HG03378 (cell line): ENCODE data around the gene PTGS1.
"Not testable (repeated sequence)": the region's sequence is repeated elsewhere in the genome, so short reads cannot be mapped to it uniquely, and the experiment has no call there.

Experiments used
- ATAC-seq: cut with Tn5 transposase; IDR thresholded peaks from one replicate; pipeline ENCODE4 v1.9.1; 2021; ENCODE audit warnings: mild to moderate bottlenecking, moderate library complexity; ENCODE audit not compliant: unreplicated experiment

PTGS1 gene

DNA sequence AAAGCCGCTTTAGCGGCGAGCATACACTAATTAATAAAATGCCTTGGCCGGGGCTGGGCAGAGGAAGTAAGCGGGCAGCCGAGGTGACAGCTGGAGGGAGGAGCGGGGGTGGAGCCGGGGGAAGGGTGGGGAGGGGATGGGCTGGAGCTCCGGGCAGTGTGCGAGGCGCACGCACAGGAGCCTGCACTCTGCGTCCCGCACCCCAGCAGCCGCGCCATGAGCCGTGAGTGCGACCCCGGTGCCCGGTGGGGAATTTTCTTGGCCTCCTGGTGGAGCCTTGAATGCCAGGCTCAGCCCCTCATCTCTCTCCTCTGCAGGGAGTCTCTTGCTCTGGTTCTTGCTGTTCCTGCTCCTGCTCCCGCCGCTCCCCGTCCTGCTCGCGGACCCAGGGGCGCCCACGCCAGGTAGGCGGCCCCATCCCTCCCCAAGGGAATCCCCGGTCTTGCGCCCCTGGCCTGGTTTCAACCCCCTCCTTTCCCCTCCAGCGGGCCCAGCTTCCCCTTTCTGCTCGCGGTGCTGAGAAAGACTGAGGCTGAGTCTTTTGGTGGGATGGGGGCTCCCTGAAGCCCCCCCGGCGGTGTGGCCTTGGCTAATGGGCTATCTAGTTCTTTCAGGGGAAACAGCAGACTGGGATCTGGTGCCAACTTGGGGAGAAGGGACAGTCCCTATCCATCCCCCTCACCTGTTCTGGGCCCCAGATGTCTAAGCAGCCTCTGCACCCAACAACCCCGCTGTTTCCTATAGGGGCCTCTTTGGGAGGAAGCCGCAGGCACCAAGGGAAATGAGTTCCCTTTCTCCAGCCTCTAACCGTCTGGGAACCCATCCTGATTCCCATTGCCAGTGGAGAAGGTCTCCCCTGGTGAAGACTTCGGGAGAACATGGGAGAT is at the start of gene PTGS1:
PTGS1 (plus strand) TSS at position 156 of the 887 bp plus-strand sequence; CDS start at position 217, 61 bp downstream.
- peak; percentile 39 for ATAC-seq

DNA sequence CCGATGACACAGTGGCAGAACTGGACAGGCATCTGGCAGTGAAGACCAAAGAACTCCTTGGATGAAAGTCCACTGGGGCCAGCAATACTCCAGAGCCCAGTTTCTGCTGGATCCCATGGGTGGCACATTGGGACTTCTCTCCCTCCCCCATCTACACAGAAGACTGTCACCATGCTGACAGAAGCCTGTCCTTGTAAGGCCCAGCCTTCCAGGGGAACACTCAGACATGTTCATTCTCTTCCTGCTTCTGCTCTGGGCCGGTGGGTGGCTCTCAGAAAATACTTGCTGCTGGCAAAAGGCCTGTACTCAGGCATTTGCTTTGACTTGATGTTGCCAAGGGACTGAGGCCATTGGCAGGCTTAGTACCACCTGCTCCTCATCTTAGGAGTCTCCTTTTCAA is 48.3 kb upstream of the PTGS1 start:
- ATAC-seq, result no peak

DNA sequence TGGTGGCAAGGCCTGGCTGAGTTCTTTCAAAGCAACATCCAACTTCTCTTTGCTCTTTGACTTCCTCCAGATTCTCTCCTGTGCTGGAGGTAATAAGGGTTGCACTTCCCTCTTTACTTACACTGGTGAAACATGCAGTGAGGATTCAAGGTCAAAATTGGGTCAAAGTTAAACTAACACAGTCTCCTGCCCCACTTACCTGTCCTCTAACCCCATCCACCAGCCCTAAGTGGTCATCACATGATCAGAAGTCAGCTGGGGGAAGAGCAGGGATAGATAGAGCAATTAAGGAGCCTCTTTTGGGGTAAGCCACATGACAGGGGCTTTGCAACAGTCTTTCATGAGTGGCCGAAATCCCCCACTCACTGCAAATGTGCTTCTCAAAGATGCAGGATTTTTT is 46.2 kb upstream of the PTGS1 start:
- ATAC-seq, result not testable (repeated sequence)

DNA sequence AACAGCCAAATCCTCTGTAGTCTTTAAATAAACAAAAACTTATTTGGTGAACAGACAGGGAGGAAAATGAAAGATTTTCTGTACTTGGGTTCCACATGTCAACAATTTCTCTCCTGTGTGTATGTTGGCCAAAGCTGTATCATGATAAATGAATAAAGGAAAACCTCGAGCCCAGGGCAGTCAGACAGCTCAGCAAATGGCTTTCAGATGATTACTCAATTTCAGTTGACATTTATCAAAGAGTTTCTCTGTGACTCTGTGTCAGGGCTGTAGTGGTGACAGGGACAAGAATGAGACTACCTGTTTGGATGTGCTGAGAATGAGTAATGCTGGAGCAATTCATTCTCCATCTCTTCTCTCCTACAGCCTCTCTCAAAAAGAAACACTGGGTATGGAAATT is 45.7 kb upstream of the PTGS1 start:
- ATAC-seq, result no peak

DNA sequence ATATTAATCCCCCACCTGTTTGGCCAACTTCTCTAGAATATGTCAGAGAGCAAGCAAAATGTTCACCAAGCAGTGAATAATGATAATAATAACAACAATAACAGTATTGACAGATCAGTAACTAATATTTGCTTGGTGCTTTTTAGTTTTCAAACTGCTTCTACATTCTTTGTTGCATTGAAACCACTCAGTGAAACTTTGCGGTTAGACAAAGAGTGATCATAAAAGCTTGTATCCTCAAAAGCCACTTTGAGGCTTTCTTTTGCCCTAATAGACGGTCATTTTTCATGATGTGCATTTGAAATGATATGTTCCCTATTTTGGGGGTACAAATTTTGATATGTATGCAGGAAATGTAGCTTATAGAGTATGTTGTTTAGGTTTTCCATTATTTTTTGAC is 43.6 kb upstream of the PTGS1 start:
- ATAC-seq, result no peak

DNA sequence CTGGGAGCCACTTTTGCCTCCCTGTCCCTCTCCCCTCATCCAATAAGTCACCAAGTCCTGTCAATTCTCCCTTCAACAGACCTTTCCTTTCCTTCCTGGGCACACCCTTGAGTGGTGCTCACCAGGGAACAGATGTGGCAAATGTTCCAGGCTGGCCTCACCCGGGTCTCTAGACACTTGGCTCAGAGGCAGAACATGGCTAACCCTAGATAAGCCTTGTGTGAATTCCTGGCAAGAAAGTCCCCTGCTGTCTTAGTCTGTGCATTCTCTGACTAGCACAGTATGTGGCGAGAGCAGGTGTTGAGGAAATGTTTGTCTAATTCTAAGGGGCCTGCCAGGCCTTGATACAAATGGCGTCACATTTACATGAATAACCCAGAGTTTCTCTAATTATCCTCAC is 41.2 kb upstream of the PTGS1 start:
- no peak for ATAC-seq

DNA sequence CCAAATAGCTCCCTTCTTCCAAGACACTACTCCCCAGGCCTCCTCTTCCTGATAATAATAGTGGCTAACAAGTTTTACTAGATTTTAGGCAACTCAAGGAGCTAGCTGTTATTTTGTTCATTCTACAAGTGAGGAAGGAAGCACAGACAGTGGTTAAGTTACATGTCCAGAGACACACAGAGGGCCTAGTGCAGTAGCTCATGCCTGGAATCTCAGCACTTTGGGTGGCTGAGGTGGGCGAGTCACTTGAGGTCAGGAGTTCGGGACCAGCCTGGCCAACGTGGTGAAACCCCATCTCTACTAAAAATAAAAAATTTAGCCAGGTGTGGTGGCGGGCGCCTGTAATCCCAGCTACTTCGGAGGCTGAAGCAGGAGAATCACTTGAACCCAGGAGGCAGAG is 40.4 kb upstream of the PTGS1 start:
- not testable (repeated sequence) for ATAC-seq

DNA sequence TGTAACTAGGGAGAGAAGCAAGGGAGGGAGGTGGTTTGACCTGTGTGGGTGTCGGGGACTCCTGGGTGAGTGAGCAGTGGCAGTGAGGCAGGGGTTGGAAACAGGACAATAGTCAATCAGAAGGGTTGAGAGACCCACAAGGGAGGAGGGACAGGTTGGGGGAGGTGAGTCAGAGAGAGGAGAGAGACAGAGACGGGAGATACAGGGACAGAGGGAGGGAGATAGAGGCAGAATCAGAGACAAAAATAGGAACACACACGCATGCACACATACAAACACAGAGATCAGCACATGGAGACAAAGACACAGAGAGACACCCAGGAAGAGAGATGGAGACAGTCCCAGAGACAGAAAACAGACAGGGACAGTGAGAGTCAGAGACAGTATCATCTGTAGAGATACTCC is 39.3 kb upstream of the PTGS1 start:
- ATAC-seq, result no peak

DNA sequence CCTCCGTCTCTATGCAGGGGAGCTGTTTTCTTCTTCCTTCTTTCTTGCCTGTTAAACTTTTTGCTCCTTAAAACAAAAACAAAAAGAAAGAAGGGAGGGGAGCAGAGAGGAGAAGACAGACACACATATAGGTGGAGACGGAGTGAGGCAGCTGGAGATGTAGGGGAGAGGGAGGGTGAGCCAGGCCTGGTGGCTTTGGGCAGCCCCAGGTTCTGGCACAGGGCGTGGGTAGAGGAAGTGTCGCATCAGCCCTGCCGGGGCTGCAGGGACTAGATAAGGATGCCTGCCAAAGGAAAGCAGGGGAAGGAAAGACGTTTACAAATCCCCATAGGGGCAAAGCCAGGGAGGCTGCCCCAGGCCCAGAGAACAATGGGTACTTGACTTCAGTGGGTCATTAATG is 38.7 kb upstream of the PTGS1 start:
- no peak for ATAC-seq

DNA sequence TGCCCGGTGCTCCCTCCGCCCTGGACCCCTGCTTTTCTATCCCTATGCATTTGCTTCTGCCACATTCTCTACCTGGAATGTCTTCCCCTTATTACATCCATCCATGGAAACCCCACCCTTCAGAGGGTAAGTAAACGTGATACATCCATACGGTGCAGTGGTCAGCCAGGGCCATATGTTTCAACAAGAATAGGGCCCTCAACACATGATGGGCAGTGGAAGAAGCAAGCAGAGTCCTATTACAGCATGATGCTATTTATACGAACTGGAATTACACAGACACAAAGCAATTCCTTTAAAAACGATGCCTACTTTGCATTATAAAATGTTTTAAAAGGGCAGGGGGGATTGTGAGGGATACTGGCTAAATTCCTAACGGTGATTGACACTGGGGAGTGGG is 38.2 kb upstream of the PTGS1 start:
- no peak for ATAC-seq

DNA sequence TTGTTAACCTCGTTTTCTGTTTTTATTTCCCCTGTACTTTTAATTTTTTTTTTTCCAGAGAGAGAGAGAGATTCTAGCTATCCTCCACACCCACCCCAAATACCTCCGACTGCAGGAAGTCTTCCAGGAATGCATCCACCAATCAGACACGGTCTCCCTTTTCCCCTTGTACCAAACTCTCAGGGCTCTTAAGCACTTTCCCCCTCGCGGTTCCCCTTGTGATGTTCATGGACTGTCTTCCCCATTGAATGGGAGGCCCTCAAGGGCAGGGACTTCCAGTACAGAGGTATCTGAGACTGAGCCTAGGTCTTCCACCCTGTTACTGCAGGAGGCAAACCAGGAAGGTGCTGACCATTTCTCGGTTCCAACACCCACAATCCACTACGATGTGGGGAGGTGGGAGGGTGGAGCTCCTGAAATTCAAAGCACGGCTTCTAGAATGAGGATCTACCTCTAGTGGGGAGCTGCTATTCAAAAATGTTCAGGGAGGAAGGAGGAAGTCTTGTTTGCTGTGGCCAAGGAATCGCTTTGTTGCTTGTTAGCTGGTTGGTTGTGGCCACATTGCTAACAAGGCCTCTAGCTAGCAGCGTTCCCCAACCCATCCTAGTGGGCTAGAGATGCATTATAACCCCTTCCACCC is 37.5 kb upstream of the PTGS1 start:
- ATAC-seq, result no peak

DNA sequence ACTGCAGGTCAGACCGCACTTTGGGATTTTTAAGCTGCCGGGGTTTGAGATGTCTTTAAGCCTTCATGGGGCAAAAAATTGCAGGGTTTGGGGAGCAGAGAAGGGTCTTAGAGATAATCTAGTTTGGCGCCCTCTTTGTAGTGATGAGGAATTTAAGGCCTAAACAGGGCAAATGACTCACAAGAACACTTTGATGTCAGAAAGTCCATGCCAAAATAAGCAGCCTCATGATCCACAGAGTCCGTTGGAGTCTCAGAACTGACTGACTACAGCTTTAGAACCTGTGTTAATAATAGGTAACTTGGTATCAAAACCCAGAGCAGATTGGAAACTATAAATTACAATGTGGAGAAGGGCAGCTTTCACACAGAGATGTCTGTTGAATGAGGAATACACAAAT is 35.9 kb upstream of the PTGS1 start:
- ATAC-seq, result no peak

DNA sequence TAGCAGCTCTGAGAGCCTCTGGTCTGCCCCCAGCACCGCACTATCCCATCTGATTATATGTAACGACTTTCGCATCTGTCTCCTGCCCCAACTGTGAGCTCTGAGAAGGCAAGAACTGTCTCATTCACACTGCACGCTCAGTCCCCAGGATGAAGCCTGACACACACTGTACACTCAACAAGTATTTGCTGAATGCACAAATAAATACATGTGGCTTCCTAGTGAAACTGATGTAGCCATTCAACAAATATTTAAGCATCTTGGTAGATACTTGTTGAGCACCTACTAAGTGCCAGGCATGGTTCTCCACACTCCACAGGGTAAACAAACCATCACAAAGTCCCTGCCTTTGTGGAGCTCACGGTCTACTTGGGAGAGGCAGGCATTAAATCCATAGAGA is 34.6 kb upstream of the PTGS1 start:
- ATAC-seq, result no peak

DNA sequence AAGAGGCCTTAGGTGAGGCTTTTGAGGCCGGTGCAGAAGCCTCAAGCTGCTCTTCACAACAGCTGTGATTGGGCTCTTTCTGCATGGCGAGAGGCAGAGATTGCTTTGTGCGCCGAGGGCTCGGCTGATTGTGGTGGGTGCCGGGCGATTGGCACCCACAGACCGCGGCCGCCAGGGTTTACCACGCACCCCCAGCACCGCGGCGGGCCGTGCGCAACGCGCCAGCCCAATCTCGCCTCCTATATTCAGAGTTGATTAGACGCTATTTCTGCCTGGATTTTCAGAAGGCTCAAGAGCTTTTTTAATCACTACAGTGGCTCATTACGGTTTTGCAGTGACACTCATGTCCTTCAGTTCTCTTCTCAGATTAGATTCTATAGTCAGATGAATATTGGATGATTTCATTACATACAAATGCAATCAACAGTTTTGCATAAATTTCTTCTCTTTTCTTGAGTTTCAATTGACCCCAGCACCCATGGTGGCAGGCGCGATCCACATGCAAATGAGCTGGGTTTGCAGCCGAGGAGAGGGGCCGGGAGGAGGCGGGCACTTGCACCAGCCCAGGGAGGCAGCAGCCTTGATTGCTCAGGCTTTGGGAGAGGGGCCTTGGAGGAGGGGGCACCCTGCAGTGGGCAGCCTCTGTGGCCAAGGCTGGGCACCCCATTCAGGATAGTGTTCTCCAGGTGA is 33.8 kb upstream of the PTGS1 start:
- ATAC-seq, result no peak

DNA sequence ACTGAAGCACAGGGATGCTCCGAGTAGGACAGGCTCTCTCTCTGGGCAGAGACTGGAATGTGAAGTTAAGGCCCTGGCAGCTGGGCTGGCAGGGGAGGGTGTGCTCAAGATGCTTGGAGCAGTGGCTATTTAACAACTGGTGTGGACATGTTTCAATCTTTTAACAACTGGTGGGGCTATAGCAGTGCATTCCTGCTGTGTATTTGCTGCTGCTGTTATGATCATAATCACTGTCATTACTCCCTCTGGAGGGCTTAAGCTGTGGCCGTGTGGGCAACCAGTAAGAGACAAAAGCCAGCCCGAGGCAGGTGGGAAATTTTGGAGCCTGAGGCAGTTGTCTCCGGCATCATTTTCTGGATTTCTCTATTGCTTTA is 33.3 kb upstream of the PTGS1 start:
- no peak for ATAC-seq

DNA sequence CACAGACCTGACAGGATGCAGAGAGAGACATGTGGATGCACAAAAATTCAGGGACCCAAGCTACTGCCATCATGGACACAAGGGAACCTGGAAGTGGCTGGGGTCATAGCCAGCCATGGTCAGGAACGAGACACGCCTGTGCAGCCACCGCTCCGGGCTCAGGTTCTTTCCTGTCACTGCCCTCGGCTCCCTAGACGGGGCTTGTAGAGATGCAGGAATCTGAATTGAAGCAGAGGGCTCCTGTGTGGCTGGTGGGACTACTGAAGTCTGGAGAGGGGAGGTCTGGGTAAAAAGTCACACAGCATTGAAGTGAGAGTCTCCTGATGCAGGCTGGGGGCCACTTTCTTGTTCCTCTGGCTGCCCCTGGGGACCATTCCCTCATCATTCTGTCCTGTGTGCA is 32.3 kb upstream of the PTGS1 start:
- no peak for ATAC-seq

DNA sequence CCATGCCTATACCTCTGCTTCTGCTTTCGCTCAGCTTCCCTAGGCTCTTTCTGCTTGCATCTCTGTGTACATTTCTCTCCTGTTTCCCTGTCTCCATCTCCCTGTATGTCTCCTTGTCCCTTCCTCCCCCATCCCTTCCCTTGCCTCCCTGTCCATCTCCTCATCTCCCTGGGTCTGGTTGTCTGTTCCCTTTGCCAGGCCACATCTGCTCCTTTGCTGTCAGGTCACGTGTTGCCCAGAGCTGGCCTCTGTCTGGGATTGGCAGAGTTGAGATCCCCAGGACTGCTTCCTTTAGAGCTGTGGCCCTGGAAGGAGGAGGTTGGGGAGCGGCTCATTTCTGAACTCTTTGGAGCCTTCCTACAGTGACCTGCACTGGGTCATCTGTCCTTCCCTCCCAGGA is 31.8 kb upstream of the PTGS1 start:
- no peak for ATAC-seq

DNA sequence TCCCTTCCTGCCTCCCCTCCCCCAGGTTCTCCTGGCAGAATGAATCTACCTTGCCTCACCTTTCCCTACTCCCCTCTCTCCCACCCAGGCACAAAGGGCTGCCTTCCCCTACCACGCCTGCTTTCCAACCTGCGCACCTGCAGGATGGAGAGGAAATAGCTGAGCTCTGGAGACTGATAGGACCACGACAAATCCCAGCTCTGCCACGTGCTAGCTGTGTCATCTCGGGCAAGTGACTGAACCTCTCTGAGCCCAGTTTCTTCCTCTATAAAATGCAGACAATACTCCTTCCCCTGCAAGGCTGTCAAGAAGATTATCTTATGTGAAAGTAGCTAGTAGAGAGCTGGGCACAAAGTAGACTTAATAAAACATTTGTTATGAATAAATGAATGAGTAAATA is 31.2 kb upstream of the PTGS1 start:
- no peak for ATAC-seq

DNA sequence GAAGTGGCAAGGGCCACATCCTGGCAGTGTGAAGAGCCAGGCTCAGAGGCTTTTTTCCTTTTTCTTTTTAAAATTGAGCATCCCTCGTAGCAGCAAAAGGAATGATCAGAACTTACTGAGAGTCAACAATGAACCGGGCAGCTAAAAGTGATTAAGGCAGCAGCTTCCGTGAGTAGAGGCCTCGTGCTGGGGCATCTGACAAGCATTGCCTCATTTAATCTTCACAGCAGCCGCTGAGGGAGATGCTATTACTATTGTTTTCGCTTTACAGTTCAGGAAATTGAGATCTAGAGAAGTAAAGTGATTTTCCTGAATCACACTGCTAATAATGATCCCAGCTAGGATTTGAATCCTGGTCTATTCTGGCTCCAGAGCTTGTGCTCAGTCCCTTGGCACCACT is 30.7 kb upstream of the PTGS1 start:
- ATAC-seq, result no peak

DNA sequence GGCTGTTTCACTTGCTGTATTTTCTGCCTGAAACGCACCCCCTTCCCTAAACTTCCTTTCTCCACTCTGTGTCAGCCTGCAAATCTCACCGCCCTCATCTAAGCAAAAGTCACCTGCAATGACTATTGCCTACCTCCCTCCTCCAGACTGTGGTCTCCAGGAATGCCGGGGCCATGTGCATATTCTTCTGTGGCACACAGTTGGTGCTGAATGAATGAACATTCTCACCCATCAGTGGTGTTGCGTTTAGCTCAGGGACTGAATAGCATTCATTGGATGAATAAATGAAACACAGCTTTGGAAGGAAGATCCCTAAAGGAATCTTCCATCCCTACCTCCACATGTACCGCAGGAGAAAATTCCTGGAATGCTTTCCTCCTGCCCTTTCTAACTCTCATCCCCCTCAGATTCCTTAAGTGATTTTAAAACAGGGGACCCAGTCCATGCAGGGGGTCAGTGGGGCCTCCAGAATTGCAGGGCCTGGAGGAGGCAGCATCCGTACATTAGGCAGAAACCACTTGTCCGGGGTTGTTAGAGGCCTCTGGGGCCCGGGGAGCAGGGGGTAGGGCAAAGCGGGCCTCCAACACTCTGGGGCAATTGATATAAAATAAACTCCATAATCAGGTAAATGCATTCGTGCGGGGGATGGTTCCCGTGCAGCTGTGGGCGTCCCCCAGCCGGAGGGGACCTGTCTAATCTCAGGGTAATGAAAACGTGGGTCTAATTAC is 28.3 kb upstream of the PTGS1 start:
- ATAC-seq, result no peak
